Muscle layer of duodenum (tissue), 2 donors: ENCODE measurements around the gene HBA2.
"Not testable (repeated sequence)": the region's sequence is repeated elsewhere in the genome, so short reads cannot be mapped to it uniquely, and the experiment has no call there.

Source experiments
- H3K27ac ChIP-seq: one replicate; pipeline ENCODE4 v1.7.0; 2013; ENCODE audit warnings: mild to moderate bottlenecking, low read length
- H3K27me3 ChIP-seq: one replicate; pipeline ENCODE4 v1.7.0; 2013; ENCODE audit warnings: low read depth, mild to moderate bottlenecking, control low read depth, low read length
- H3K36me3 ChIP-seq, 2 donors: one replicate each; pipeline ENCODE4 v1.7.0; 2013; ENCODE audit warnings: low read length in 2 of 2, control low read depth in 1 of 2, mild to moderate bottlenecking in 1 of 2; ENCODE audit not compliant: insufficient read depth in 2 of 2, control insufficient read depth in 1 of 2
- H3K4me1 ChIP-seq, 2 donors: one replicate each; pipeline ENCODE4 v1.7.0; 2013; ENCODE audit warnings: low read length in 2 of 2, mild to moderate bottlenecking in 2 of 2, control low read depth in 1 of 2, moderate library complexity in 1 of 2; ENCODE audit not compliant: insufficient read depth in 2 of 2, control insufficient read depth in 1 of 2
- H3K4me3 ChIP-seq, 2 donors: one replicate each; pipeline ENCODE4 v1.7.0; 2013; ENCODE audit warnings: low read length in 2 of 2, low read depth in 1 of 2, mild to moderate bottlenecking in 1 of 2
- H3K9me3 ChIP-seq, 2 donors: one replicate each; pipeline ENCODE4 v1.7.0; 2013; ENCODE audit warnings: low read length in 2 of 2, control low read depth in 1 of 2, mild to moderate bottlenecking in 1 of 2; ENCODE audit not compliant: control insufficient read depth in 1 of 2
- donor health status: healthy.

HBA2 gene

GRCh38 chr16:160242-160641, 12.4 kb upstream of the HBA2 start:
- H3K4me3 ChIP-seq, H3K4me1 ChIP-seq, H3K27ac ChIP-seq, H3K9me3 ChIP-seq, H3K27me3 ChIP-seq, H3K36me3 ChIP-seq: not testable (repeated sequence)

DNA sequence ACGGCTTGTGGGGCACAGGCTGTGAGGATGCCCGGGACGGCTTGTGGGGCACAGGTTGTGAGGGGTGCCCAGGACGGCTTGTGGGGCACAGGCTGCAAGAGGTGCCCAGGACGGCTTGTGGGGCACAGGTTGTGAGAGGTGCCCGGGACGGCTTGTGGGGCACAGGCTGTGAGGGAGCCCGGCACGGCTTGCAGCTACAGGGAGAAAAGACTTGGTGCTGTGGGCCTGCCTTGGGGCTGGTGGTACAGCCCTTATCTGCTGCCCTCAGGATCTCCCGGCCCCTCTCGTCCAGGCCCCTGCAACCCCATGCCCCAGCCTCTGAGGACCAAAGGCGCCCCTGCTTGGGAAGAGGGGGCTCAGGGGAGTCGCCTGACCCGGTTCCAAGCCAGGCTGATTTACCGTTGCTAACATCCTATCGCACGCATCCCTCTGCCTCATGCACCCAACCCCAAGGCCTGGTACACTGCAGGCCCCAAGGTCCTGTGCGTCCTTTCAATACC, 11.9 kb upstream of the HBA2 start:
- Histone ChIP-seq H3K27me3 (peaks cover 7% of the 10 kb centered on the region), H3K4me3 (no peak overlapping the region), H3K4me1 (peaks cover 0 to 9% of the 10 kb centered on the region in 2 donors), H3K9me3 (no peaks in the 10 kb centered on the region), H3K36me3 (no peaks in the 10 kb centered on the region), H3K27ac (no peak overlapping the region)

DNA sequence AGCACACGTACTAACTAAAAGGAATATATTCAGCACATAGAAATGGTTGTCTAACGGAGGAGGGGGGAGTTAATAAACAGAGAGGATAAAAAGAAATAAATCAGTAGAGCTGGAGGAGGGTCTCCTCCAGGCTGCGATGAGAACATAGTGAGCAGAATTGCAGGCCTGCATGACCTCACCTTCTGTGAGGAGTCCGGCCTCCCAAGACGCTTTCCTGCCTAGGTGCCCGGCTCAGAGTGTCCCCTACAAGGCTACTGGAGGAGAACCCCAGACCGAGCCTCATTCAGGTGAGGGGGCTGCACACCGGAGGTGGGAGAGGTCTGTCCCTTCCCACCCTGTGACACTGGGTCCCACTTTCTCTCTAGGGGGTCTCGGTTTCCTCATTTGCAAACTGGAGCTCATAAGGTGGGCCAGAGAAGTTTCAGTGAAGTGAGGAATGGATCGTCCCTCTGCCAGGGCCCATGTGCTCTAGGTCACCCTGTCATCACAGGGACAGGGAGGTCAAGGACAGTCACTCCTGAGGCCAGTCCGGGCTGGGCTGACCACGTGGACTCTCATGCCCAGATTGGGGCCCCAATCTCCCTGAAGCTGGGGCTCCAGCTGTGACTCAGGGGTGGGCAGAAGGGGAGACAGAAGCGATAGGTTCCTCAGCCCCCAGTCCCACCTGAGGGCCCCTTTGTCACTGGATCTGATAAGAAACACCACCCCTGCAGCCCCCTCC, 10.2 kb upstream of the HBA2 start:
- no peak overlapping the region for H3K4me3 ChIP-seq
- no peak overlapping the region for H3K27ac ChIP-seq
- no peaks in the 10 kb centered on the region for H3K9me3 ChIP-seq
- H3K4me1 ChIP-seq, result peaks cover 0 to 19% of the 10 kb centered on the region in 2 donors
- H3K27me3 ChIP-seq, result peaks cover 23% of the 10 kb centered on the region
- H3K36me3 ChIP-seq, result no peaks in the 10 kb centered on the region

DNA sequence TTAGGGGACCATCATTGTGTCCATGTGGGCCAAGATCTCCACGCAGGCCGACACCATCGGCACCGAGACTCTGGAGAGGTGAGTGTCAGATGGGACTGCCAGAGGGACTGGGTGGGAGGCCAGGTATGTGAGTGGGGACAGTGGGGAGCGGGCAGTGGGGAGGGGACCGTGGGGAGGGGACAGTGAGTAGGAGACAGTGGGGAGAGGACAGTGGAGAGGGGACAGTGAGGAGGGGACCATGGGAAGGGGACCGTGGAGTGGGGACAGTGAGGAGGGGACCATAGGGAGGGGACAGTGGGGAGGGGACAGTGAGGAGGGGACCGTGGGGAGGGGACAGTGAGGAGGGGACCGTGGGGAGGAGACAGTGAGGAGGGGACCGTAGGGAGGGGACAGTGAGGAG, 9.5 kb upstream of the HBA2 start:
- not testable (repeated sequence) for H3K9me3 ChIP-seq, H3K4me3 ChIP-seq, H3K36me3 ChIP-seq, H3K27ac ChIP-seq
- H3K27me3 ChIP-seq, result peaks cover 30% of the 10 kb centered on the region
- peaks cover 0 to 19% of the 10 kb centered on the region in 2 donors for H3K4me1 ChIP-seq

DNA sequence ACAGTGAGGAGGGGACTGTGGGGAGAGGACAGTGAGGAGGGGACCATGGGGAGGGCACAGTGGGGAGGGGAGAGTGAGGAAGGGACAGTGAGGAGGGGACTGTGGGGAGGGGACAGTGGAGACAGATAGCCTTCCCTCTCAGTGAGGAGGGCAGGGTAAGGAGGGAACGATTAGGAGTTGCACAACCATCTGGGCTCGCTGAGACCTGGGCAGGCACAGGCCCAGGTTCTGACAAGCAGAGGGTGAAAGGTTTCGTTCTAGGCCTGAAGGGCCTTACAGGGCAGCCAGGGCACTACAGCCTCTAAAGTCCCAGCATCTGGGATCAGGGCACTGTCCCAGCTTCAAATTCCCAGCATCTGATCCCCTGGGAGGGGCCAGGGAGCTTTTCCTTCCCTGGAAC, 9.0 kb upstream of the HBA2 start:
- Histone ChIP-seq H3K27me3 (peaks cover 34% of the 10 kb centered on the region), H3K4me1 (peaks cover 0 to 19% of the 10 kb centered on the region in 2 donors)
- H3K9me3 ChIP-seq, H3K36me3 ChIP-seq, H3K27ac ChIP-seq, H3K4me3 ChIP-seq: not testable (repeated sequence)

- H3K27me3 ChIP-seq, result peaks cover 39% of the 10 kb centered on the region
- not testable (repeated sequence) for H3K9me3 ChIP-seq, H3K27ac ChIP-seq, H3K4me3 ChIP-seq, H3K36me3 ChIP-seq
- H3K4me1 ChIP-seq, result peaks cover 0 to 19% of the 10 kb centered on the region in 2 donors
Measured at GRCh38 chr16:164134-164823, 8.4 kb upstream of the HBA2 start.

GRCh38 chr16:164827-165538, 7.7 kb upstream of the HBA2 start:
- Histone ChIP-seq H3K27ac (no peak overlapping the region), H3K27me3 (peaks cover 39% of the 10 kb centered on the region), H3K9me3 (no peaks in the 10 kb centered on the region), H3K4me1 (peaks cover 0 to 19% of the 10 kb centered on the region in 2 donors), H3K36me3 (no peaks in the 10 kb centered on the region), H3K4me3 (peak overlapping the region in 1 of 2 donors; percentile 24)

DNA sequence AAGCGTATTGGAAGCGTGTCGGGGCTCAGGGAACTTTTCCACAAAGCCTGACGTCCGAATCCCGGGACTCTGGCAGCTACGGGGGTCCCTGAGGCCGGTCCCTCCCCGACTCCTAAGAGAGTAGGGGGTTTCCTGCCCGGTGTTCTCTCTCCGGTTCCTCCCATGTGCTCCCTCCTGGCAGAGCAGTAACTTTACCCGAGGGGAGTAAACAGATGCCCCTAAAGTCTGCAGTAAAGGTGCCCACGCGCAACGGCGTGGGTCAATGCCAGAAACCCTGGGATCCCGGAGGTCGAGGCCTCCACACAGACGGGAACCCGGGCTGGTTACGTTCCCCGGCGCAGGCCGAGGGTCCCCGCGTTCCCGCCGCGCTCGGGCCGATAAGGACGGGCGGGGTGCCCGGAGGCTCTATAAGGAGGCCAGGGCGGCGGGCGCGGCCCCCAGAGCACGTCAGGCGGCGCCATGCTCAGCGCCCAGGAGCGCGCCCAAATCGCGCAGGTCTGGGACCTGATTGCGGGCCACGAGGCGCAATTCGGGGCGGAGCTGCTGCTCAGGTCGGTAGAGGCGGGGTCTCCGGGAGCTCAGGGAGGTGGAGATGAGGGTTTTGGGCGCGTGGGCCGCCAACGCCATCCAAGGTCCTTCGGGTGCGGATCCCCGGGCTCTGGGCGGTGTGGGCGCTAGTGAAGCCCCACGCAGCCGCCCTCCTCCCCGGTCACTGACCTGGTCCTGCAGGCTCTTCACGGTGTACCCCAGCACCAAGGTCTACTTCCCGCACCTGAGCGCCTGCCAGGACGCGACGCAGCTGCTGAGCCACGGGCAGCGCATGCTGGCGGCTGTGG, 6.9 kb upstream of the HBA2 start, which contains the start of gene HBM:
Gene HBM, plus strand, starts transcription at position 440 of the 836 bp plus-strand sequence. Its CDS starts 20 bp downstream, at position 460.
- Histone ChIP-seq H3K9me3 (no peaks in the 10 kb centered on the region), H3K4me1 (peaks cover 0 to 19% of the 10 kb centered on the region in 2 donors), H3K27me3 (peaks cover 42% of the 10 kb centered on the region), H3K36me3 (no peaks in the 10 kb centered on the region), H3K4me3 (peak within 1 kb of the TSS in 1 of 2 donors; percentile 41), H3K27ac (no peak within 1 kb of the TSS)

- Histone ChIP-seq H3K27me3 (peaks cover 42% of the 10 kb centered on the region), H3K9me3 (no peaks in the 10 kb centered on the region), H3K4me3 (peak overlapping the region in 1 of 2 donors; percentile 41)
Measured at GRCh38 chr16:166375-167121, 6.1 kb upstream of the HBA2 start.

GRCh38 chr16:167122-167690, 5.5 kb upstream of the HBA2 start:
- peaks cover 42% of the 10 kb centered on the region for H3K27me3 ChIP-seq
- no peak overlapping the region for H3K27ac ChIP-seq
- no peak overlapping the region for H3K4me3 ChIP-seq
- H3K9me3 ChIP-seq, result no peaks in the 10 kb centered on the region
- peaks cover 0 to 19% of the 10 kb centered on the region in 2 donors for H3K4me1 ChIP-seq
- no peaks in the 10 kb centered on the region for H3K36me3 ChIP-seq

More at GRCh38 chr16:166375-167121, 6.1 kb upstream of the HBA2 start:
- Histone ChIP-seq H3K27ac (no peak overlapping the region), H3K36me3 (no peaks in the 10 kb centered on the region), H3K4me1 (peaks cover 0 to 19% of the 10 kb centered on the region in 2 donors)
